AG04449 (cell line): Measurements from ENCODE around the gene ADAMTSL1.

ENCODE experiments used
- CTCF ChIA-PET: fragments of 350-600 bp; formaldehyde crosslinking; extraction: SDS; loops from one replicate; lab custom pipeline; 2021; ENCODE audit warnings: antibody characterized with exemption; lab: Yijun Ruan, JAX
- POLR2A ChIA-PET: fragments of 400-600, 350-600 bp; formaldehyde crosslinking; extraction: SDS; loops from one replicate; lab custom pipeline; 2020; ENCODE audit warnings: antibody characterized with exemption, inconsistent platforms; lab: Yijun Ruan, JAX
- DNase-seq: peaks from one replicate; pipeline ENCODE4 v3.0.0-alpha.2; 2010; ENCODE audit warnings: low read depth, low spot score
- H3K4me3 ChIP-seq: 2 replicates; pipeline ENCODE4 v1.5.1; 2011; ENCODE audit warnings: low read depth, mild to moderate bottlenecking, control low read depth, low read length
- CTCF ChIP-seq: IDR thresholded peaks from one replicate; pipeline ENCODE4 v1.5.1; 2011; ENCODE audit warnings: mild to moderate bottlenecking, moderate library complexity, low read length, control low read depth, inconsistent platforms; ENCODE audit not compliant: insufficient read depth; ENCODE audit errors: missing control alignments

Gene ADAMTSL1

GRCh38 chr9:18706648-18707047 is 232.7 kb downstream of the ADAMTSL1 start:
- ChIA-PET CTCF (interaction anchor here (2.3 kb wide), 1 partner anchor 264 kb away, joined by 7 read pairs; no protein-coding TSS in a partner anchor), POLR2A (no interaction called here)
- no peak for TF ChIP-seq CTCF
- DNase-seq, result no peak
- H3K4me3 ChIP-seq, result no peak overlapping the region

- DNase-seq, result no peak
- TF ChIP-seq CTCF, result no peak
- CTCF ChIA-PET, result interaction anchor here (2.3 kb wide), 1 partner anchor 265 kb away, joined by 7 read pairs; no protein-coding TSS in a partner anchor
- no peak overlapping the region for H3K4me3 ChIP-seq
- POLR2A ChIA-PET, result no interaction called here
These were observed 233.1 kb downstream of the ADAMTSL1 start for GRCh38 chr9:18707061-18707461.

GRCh38 chr9:18707489-18708205 is 233.7 kb downstream of the ADAMTSL1 start:
- TF ChIP-seq CTCF, result no peak
- ChIA-PET POLR2A (no interaction called here), CTCF (interaction anchor here (2.3 kb wide), 1 partner anchor 265 kb away, joined by 7 read pairs; no protein-coding TSS in a partner anchor)
- no peak overlapping the region for H3K4me3 ChIP-seq
- no peak for DNase-seq

GRCh38 chr9:18708429-18708828 is 234.5 kb downstream of the ADAMTSL1 start:
- no peak overlapping the region for H3K4me3 ChIP-seq
- CTCF ChIA-PET, result no interaction called here
- no peak for TF ChIP-seq CTCF
- POLR2A ChIA-PET, result no interaction called here
- no peak for DNase-seq

GRCh38 chr9:18710065-18710464 is 236.1 kb downstream of the ADAMTSL1 start:
- no peak overlapping the region for H3K4me3 ChIP-seq
- CTCF ChIA-PET, result no interaction called here
- no peak for DNase-seq
- no peak for TF ChIP-seq CTCF
- POLR2A ChIA-PET, result no interaction called here

GRCh38 chr9:18717759-18718158 is 243.8 kb downstream of the ADAMTSL1 start:
- POLR2A ChIA-PET, result no interaction called here
- DNase-seq, result no peak
- H3K4me3 ChIP-seq, result no peak overlapping the region
- no peak for TF ChIP-seq CTCF
- CTCF ChIA-PET, result interaction anchor here (1.0 kb wide), 1 partner anchor 321 kb away, joined by 3 read pairs; no protein-coding TSS in a partner anchor
